HG02852 (cell line): ENCODE results near the gene NADSYN1.
"Not testable (repeated sequence)": the region's sequence is repeated elsewhere in the genome, so short reads cannot be mapped to it uniquely, and the experiment has no call there.

Experiments
- ATAC-seq: cut with Tn5 transposase; IDR thresholded peaks from one replicate; pipeline ENCODE4 v1.9.1; 2021; ENCODE audit warnings: mild to moderate bottlenecking, moderate library complexity; ENCODE audit not compliant: unreplicated experiment

The NADSYN1 gene

DNA sequence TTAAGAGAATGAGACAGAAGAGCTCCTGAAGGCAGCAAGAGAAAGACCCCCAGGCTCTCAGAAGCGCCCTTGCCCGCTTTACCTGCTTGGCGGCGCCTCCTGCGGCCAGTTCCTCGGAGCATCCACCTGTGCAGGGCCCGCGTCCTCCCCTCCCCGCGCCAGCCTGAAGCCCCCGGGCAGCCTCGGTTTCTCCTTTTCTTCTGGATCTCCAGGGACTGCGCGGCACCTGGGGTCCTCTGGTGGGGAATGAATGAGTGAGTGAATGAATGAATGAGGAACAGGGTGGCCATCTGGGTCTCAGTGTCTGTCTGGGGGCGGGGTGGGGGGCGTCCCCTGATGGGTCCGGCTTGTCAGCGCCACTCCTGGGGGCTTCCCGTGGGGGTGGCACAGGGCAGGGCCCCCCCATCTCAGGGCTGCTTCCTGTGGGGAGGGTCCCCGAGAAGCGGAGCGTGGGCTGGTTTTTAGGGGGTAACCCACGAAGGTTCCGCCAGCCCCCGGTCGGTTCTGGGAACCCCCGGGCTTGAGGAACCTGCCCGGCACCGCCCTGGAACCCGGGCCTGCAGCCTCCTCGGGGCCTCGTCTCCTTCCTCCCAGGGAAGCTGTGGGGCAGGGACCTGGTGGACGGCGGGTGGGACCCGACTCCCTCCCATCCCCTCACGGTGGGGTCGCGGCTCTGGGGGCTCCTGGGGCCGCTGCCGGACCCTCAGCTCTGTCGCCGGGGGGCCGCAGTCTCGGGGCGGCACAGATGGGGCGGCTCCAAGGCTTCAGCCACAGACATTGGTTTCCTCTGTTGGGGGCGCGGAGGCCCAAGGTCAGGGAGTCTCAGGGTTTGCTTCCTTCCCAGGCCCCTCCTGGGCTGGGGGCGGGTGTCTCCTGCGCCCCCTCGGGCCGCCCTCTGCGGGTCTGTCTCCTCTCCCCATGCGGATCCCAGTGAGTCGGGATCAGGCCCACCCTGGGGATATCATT is 65.8 kb downstream of the NADSYN1 start:
- ATAC-seq: no peak

DNA sequence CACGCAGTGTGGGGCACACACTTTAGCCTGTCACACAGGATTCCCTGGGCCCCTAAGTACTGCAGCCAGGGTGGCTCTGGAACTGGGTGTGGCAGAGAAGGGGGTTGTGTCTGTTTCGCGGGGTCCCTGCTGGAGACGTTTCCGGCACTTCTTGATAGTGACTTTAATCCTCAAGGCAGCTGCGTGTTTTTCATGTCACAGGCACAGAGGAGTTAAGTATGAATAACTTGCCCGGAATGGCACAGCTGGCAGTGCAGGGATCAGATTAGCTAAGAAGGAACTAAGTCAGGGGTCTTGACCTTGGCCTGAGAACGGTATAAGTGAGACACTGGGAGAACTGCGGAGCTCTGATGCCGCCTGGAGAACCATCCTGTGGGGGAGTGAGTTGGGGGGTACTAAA is 66.5 kb downstream of the NADSYN1 start:
- no peak for ATAC-seq

DNA sequence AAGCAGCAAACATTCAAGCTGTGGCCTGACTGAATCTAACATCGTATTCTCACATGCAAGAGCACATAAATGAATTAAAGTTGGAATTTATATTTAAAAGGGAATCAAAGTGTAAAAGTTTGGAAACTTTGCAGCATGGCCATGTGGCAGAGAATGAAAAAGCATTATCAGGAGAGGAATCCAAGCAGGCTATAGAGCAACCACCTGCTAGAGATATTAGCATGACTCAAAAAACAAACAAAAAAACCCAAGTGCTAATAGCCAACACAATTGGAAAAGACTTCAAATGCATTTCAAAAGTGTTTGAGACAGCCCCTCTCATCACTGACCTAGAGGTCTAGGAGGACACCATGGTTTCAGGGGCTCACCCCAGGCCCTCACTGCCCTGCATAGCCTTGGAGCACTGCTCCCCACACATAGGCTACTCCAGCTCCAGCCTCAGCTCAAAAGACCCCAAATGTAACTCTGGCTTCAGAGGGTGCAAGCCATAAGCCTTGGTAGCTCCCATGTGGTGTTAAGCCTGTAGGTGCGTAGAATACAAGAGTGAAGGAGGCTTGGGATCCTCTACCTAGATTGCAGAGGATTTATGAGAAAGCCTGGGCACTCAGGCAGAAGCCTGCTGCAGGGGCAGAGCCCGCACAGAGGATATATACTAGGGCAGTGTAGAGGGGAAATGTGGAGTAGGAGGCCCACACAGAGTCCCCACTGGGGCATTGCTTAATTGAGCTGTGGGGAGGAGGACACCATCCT is 72.4 kb downstream of the NADSYN1 start:
- no peak for ATAC-seq

DNA sequence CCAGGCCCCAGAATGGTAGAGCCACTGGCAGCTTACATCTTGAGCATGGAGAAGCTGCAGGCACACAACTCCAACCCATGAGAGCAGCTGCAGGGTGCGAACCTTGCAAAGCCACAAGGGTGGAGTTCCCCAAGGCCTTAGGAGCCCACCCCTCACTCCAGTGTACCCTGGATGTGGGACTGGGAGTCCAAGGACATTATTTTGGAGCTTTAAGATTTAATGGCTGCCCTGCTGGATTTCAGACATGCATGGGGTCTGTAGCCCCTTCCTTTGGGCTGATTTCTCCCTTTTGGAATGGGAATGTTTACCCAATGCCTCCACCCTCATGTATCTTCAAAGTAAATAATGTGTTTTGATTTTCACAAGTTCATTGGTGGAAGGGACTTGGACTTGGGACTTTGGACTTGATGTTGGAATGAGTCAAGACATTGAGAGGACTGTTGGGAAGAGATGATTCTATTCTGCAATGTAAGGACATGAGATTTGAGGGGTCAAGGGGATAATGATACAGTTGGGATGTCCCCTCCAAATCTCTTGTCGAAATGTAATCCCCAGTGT is 73.0 kb downstream of the NADSYN1 start:
- no peak for ATAC-seq

- not testable (repeated sequence) for ATAC-seq
Observed at GRCh38 chr11:71526796-71527575, 74.0 kb downstream of the NADSYN1 start, which contains the start of gene KRTAP5-7. TSS of gene KRTAP5-7 (plus strand) at chr11:71527267. CDS start at chr11:71527301, 34 bp downstream.

- no peak for ATAC-seq
Observed at GRCh38 chr11:71527576-71528210, 74.7 kb downstream of the NADSYN1 start.

DNA sequence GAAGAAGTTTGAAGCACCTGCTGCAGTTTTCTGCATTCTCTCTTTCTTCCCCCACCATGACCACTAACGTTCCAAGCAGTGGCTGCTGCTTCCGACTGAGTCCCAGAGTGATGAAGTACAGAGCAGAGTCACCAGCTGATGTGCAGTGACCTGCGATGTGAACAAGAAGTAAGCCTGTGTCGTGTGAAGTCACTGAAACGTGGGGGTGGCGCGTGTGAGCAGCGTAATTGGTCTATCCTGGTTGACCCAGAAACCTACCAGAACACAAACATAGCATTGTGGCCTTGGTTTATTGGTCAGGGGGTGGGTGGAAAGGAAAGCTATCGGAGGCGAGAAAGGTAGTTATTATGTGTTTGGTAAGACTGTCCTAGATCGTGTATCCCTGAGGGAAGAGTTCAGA is 77.6 kb downstream of the NADSYN1 start:
- no peak for ATAC-seq

DNA sequence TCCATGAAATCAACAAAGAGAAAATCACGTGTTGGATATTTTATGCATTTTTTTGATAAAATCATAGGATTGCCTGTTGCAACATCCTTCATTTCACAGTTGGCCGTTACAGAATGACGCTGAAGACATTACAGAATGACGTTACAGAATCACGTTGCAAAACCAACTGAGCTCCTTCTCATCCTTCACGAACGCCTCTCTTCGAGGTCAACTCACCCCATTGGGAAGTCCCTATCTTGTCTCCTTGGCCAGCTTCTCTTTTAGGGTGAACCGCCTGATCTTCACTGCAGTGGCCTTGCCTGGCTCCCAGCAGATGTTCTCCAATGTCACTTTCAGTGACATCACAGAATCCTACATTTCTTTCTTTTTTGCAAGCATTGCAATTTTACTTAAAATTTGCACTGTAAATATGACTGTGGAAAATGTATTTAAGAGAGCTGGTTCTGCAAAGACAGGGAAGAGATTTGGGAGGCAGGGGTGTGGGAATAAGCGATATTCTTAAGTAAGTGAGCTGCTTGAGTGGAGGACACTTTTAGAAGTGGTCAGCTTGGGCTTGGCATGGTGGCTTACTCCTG is 79.1 kb downstream of the NADSYN1 start:
- no peak for ATAC-seq

DNA sequence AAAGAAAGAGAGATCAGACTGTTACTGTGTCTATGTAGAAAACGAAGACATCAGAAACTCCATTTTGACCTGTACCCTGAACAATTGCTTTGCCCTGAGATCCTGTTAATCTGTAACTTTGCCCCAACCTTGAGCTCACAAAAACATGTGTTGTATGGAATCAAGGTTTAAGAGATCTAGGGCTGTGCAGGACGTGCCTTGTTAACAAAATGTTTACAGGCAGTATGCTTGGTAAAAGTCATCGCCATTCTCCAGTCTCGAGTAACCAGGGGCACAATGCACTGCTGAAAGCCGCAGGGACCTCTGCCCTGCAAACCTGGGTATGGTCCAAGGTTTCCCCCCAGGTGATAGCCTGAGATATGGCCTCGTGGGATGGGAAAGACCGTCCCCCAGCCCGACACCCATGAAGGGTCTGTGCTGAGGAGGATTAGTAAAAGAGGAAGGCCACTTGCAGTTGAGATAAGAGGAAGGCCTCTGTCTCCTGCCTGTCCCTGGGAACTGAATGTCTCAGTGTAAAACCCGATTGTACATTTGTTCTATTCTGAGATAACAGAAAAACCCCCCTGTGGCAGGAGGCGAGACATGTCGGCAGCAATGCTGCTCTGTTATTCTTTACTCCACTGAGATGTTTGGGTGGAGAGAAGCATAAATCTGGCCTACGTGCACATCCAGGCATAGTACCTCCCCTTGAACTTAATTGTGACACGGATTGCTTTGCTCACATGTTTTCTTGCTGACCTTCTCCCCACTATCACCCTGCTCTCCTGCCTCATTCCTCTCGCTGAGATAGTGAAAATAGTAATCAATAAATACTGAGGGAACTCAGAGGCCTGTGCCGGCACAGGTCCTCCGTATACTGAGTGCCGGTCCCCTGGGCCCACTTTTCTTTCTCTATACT is 82.0 kb downstream of the NADSYN1 start:
- ATAC-seq: not testable (repeated sequence)

DNA sequence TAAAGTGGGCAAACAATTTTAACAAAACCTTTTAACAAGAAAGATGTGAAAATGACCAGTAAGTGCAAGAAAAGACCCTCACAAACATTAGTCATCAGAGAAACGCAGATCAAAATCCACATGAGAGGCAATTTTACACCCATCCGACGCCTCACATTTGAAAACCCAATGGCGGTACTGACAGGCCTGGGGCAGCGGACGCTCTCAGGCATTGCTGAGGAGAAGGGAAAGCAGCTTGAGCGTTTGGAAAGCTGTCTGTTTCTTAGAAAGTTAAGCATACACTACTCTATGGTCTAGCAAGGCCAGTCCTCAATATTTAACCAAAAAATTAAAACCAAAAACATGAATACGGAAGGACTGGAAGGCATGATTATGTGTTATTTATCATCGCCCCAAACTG is 82.8 kb downstream of the NADSYN1 start:
- ATAC-seq: no peak

- no peak for ATAC-seq
Observed at GRCh38 chr11:71537537-71537936, 84.5 kb downstream of the NADSYN1 start.

DNA sequence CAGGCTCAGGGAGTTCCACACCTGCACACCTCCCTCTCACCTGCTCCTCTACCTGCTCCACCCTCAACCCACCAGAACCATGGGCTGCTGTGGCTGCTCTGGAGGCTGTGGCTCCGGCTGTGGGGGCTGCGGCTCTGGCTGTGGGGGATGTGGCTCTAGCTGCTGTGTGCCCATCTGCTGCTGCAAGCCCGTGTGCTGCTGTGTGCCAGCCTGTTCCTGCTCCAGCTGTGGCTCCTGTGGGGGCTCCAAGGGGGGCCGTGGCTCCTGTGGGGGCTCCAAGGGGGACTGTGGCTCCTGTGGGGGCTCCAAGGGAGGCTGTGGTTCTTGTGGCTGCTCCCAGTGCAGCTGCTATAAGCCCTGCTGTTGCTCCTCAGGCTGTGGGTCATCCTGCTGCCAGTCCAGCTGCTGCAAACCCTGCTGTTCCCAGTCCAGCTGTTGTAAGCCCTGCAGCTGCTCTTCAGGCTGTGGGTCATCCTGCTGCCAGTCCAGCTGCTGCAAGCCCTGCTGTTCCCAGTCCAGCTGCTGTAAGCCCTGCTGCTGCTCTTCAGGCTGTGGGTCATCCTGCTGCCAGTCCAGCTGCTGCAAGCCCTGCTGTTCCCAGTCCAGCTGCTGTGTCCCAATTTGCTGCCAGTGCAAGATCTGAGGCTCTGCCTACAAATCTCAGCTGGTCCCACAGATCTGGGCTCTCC is 85.1 kb downstream of the NADSYN1 start, which contains the start of gene KRTAP5-8:
TSS of gene KRTAP5-8 (plus strand) at position 49 of the 689 bp plus-strand sequence. CDS start at position 80, 31 bp downstream.
- not testable (repeated sequence) for ATAC-seq

DNA sequence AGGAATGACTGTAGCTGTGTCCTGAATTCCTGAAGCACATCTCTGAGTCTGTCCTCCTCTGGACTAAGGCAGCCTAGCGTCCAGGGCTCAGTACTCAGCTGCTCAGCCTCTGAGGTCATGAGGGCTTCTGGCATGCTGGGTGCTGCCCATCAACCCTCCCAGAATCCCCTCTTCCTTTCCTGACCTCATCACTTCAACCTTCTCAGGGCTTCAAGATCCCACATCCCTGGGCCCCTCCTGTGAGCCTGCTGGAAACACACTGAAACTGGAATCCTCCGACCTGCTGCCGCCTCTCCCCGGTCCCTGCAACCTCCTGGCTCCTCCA is 85.6 kb downstream of the NADSYN1 start:
- ATAC-seq: no peak

- no peak for ATAC-seq
Observed at GRCh38 chr11:71539017-71539416, 86.0 kb downstream of the NADSYN1 start.

DNA sequence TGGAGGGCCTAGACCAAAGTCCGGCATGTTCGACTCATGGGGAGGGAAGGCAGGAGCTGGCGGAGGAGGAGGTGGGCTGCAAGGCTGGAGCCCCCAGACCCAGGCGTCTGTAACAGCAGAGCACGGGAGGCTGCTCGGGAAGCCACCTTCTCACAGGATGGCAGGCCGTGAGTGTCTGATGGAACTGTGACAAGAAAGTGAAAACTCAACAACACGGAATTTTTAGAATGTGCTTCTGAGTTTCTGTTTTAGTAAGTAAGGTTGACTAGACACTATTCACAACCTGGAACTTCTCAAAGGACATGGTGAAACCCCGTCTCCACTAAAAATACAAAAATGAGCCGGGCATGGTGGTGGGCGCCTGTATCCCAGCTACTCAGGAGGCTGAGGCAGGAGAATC is 87.0 kb downstream of the NADSYN1 start:
- not testable (repeated sequence) for ATAC-seq

- ATAC-seq: peak; percentile 67
Observed at GRCh38 chr11:71540521-71541304, 87.7 kb downstream of the NADSYN1 start.

DNA sequence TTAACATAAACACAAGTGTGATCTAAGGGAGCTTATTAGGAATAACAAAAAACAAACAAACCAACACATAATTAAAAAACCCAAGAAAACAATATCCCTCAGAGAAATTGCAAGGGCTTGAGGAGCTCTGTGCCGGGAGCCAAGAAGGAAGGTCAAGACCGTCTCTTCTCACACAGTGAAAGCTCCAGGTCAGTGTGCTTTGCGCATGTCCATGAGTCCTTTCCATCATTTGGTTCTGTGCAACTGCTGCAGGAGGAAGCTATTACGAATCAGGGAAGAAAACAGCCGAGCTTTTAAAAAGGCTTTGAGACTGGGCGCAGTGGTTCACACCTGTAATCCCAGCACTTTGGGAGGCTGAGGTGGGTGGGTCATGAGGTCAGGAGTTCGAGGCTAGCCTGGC is 89.4 kb downstream of the NADSYN1 start:
- no peak for ATAC-seq
